Activated CD4-positive, alpha-beta T cell treated with anti-CD3 and anti-CD28 coated beads, Interleukin-2, amount 50 U/mL, for 24 hours (primary cell): ENCODE results near the gene ARGLU1.

Source experiments
- DNase-seq, 2 donors: peaks; one replicate each; pipeline ENCODE4 v3.0.0-alpha.2; 2020; ENCODE audit warnings: low read depth in 1 of 2, low spot score in 1 of 2

The ARGLU1 gene

DNA sequence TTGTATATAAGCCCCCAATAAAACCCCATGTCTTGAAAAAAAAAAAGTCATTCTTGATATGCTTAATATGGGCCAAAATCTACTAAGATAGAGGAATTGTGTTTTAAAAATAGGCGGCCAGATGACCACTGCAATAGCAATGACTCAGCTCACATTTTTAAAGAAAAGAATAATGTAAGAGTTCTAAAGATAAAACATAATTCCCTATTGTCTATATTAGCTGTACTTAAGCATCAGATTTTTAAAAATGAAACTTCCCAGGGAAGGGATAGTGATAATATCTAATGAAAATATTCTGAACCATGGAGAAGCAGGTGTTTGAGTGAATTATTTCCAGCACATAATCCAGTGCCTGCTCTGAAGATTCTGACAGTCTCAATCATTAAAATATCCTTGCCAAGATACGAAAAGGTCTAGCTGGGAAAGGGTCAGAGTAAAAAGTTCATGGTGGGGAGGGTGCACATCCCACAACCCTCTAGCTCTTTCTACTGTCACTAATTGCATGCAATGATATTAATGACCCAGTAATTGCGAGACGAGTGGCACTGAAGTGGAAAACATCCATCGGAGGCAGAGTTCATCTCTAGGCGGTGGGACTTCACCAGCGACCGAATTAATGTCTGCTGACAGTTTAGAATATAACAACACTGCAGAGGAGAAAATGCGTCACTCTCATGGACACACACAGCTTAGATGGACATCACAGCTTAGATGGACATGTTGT lies 64.0 kb downstream of the ARGLU1 start:
- no peak for DNase-seq

DNA sequence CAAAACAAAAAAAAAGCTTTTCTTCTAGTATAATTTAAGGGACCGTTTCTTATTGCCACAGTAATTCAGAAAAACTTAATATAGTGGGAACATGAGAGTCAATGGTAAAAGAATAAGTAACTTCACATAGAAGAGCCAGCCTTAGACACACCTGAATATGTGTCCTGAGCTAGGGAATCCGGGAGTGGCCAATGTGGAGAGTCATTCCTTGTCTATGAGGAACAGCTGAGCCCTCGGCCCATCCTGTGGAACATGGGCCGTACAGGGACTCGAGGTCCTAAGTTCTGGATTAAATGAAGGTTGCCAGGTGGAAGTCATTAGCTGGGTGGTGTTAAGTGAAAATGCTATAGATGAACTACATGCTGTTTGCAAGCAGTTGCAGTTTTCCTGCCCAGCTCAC lies 64.7 kb downstream of the ARGLU1 start:
- DNase-seq, result no peak

DNA sequence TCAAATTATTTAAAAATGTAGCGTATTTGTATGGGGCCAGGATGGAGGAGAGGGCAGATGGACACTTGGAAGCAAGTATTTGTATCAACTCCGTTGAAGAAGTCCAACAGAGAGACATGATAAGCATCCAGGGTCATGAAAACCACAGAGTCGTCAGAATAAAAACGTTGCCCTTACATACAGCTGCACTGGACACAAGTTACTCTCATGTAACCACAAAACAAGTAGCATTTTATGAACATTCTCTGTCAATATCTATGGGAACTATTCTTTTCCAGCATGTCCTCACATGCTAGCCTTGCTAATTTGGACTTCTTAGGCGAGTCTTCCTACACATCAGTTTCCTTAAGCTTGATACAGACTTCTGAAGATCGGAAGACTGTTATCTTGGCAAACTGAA lies 67.5 kb downstream of the ARGLU1 start:
- no peak for DNase-seq

- no peak for DNase-seq
Measured at GRCh38 chr13:106499896-106500295, 68.0 kb downstream of the ARGLU1 start.

DNA sequence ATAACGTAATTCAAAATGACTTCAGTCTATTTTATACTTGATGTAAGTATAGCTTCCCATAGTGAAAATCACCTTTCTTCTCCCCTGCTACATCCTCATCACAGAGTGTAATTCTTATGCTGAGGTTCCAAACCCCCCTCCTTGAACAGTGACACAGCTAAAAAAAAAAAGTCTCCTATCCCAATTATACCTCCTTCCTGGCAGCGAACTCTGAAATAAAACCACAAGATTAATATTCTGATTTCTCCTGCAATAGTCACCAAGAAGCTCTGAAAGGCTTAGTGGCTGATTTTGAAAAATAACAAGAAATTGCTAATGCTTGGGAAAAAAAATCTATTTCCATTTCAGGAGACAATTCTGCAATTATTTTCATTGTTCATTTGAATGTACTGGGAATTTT lies 68.8 kb downstream of the ARGLU1 start:
- no peak for DNase-seq

GRCh38 chr13:106498571-106498970 lies 69.4 kb downstream of the ARGLU1 start:
- no peak for DNase-seq

DNA sequence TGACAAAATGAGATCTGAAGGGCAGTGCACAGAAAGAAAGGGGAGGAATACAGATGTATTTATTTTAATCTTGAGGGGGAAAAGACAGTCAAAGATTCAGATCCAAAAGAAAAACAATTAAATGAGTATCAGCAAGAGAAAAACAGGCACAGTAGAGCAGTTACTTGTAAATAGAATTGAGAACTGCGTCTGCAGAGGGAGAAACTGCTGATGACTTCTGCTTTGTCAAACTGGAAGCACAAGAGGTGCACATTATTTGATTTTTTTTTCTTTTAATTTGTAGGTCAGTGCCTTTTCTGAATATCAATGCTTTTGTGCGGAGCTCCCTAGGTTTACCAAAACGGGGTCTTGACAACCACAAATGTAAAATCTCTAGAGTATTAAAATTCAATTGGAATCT lies 69.8 kb downstream of the ARGLU1 start:
- no peak for DNase-seq

GRCh38 chr13:106497079-106497478 lies 70.9 kb downstream of the ARGLU1 start:
- no peak for DNase-seq

DNA sequence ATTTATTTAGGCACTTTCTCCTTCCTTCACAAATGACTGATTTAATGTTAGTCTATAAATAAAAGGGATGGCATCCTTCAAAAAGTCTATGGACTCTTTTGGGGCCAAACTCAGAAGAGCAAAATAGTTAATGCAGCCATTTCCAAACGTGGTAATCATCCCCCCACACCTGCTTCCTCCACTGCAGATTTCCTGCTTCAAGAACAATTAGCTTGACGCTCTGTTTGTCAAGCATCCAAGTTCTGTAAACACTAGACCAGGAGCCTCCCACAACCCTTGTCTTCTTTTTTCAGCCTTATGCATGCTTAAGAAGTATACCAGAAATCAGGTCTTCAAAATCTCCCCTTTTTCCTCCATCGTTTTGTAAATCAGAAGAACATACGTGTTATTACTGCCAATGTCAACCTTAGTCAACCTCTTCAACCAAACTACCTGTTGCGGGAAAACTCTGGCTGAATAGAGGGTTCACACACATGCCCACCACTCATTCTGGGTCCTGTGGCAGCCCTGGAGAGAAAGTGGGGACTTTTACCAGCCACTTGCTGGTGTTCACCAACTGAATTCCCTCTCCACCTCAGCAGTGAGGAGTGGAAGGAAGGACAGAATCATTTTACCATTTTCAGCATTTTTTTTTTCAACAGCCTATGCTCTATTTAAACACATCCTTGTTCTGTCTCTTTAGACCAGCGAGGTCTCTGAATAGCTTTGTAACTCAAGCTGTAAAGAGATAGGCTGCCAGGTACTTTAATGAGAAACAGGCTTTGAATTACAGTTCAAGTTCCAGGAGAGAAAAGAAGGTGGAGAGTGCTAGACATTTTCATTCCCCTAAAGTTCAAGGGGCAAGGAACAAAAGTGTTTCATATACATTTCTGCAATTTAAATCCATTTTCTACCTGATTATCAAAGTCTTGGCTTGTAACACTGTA lies 71.6 kb downstream of the ARGLU1 start:
- DNase-seq, result no peak

DNA sequence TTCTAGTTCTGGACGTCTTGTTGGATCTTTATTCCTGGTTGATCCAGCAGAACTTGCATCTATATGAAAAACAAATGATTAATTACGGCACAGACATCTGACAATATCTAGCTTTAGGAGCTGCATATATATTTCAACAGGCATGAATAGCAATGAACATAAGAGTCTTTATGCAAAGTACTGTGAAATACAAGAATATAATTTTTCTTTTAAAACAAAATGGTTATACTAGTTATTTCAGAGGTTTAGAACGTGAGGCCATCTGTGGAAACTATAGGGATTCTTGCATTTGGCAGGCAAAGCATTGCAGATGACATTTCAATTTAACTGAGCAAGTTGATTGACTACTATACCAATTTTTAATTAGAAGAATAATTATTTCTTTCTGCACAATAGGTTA lies 73.0 kb downstream of the ARGLU1 start:
- no peak for DNase-seq

DNA sequence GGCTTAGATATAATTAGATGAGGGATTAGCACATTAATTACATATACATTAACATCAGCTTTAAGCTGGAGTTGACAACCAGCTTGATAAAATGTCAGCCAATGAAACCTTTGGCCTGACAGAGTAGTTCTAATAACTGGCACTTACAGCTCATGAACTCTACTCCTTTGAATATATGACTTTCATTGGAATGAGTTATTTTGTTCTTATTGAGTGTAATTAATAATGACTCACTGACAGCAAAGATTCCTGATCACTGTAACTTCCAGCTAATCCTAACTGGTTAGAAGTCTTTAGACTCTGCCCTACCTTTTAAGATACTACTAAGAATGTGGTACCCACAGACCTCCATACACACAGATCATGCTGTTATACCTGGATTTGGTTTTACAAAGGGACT lies 73.4 kb downstream of the ARGLU1 start:
- no peak for DNase-seq

- no peak for DNase-seq
Measured at GRCh38 chr13:106493533-106494220, 74.3 kb downstream of the ARGLU1 start.

- no peak for DNase-seq
Measured at GRCh38 chr13:106492588-106493475, 75.1 kb downstream of the ARGLU1 start.

- no peak for DNase-seq
Measured at GRCh38 chr13:106491928-106492587, 75.9 kb downstream of the ARGLU1 start.
